HG02970 (cell line): ENCODE measurements around the gene NUAK1.

Experiments
- ATAC-seq: cut with Tn5 transposase; IDR thresholded peaks from one replicate; pipeline ENCODE4 v1.9.1; 2021; ENCODE audit warnings: mild to moderate bottlenecking, moderate library complexity, moderate number of reproducible peaks; ENCODE audit not compliant: unreplicated experiment, low FRiP score

The NUAK1 gene

DNA sequence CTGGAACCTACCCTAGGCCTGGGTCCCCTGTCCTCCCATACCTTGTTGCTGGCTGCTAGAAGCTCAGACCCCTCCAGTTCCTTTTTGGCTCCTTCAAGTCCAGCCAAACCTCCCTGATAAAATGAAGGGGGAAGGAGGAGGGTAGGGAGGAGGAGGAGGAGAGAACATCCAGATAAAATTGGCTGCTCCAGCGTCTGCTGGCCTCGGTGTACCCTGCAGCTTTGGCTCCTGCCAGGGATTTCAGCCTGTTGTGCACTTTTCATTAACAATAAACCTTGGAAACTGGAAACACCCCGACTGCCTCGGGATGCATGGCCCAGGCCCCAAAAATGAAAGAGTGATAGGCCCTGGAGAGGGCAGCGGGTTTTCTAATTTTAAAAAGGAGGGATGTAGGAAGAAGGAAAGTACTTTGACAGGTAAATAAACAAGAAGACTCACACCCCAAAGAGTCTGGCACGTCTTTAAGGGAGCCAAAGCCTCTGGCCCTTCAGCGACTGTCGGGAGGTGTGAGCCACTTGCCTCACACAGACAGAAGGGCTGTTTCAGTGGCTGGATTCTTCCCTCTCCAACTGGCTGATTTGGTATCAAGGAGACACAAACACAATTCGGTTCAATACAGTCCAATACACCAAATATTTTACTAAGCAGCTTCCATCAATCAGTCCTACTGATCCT is 49.8 kb downstream of the NUAK1 start:
- ATAC-seq, result no peak

DNA sequence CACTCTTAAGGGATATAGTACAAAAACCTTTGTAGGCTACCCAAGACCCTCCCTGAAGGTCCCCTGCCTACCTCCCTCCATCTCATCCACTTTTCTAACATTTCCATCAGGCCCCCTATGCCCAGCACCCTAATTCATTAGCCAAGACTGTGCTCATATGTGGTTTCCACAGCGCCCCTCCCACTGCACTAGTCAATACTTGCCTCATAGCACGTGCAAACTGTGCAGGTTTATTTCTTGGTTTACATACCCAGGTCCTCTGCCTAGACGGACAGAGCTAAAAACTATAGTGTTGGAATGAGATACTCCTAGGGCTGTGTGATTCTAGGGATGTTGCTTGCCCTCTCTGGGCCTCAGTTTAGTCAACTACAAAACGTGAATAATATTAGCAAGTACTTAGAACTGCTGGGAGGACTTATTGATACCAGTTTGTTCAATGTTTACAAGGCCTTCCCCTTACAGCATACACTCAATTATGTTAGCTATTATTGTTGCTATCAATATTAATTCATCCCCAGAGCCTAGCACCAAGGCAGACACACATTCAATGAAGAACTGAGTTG is 50.4 kb downstream of the NUAK1 start:
- no peak for ATAC-seq

DNA sequence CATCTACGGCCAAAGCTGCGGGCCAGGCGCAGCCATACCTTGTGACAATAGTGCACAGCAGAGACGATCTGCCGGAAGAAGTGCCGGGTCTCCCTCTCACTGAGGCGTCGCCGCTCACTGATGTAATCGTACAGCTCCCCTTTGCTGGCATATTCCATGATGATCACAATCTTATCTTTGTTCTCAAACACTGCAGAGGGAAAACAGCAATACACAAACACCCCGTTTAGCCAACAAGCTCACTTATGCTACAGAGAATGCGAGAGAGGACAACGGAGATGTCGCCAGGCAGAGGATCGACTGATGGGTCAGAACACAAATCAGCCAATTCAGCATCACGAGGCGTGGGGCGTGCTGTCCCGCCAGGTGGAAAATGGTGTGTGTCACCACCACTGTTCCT is 52.1 kb downstream of the NUAK1 start:
- ATAC-seq, result no peak

DNA sequence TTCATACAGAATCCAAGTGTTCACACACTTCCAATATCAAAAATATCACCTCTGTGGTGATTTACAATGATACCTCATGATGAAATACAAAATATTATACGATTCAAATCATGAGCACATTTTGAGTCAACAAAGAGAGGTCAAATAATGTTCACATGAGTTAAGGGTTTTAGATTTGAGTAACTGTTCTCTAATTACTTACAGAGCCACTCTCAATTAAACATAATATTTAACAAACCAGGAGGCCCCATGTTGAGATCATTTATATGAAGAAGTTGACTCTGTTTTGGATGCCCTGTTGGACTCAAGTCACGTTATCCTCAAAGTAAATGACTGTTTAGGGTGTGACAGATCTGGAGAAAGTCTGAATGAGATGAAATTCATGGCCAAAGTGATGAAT is 53.5 kb downstream of the NUAK1 start:
- no peak for ATAC-seq

DNA sequence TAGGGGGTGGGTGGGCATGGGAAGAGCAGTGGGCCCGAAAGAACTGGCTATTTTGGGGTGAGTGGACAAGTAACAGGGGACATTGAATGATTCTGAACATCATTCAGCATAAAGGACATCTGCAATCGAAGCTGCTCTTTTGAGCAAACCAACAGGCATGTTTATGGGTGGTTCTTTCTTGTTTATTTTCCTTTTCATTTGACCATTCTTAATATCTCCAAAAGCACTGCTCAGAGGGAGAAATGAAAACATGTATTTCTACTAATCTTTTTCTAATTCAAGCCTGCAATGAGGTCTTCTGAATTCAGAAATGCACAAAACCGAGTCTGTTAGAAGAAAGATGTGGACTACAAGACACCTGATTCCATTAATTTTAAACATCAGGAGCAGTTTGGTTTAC is 54.0 kb downstream of the NUAK1 start:
- ATAC-seq, result no peak

DNA sequence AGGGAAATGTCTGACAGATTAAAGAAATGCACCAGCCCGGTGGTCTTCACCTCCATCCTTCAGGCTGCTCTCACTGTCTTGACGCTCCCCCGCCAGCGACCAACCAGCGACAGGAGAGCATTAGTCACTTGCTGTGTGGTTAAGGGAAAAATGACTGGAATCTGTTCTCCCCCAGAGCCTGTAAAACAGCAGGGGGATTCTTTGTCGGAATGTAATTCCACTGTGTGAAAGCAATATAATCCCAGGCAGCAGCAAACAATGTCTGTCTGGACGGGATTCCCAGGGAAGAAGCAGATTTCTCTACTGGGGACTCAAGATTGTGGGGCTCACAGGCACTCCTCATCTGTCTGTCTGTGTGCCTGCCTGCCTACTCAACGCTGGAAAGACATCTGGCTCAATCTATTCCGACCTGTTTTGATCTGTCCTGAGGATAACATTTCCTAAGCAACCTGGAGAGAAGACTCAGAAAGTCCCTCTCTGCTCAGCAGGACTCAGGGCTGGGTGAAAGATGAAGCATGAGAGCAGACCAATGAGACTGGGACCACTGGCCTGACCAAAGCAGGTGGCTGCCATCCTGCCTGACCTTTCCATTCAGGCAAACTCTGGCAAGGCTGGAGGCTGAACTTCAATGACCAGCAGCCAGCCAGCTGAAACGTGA is 54.6 kb downstream of the NUAK1 start:
- no peak for ATAC-seq

DNA sequence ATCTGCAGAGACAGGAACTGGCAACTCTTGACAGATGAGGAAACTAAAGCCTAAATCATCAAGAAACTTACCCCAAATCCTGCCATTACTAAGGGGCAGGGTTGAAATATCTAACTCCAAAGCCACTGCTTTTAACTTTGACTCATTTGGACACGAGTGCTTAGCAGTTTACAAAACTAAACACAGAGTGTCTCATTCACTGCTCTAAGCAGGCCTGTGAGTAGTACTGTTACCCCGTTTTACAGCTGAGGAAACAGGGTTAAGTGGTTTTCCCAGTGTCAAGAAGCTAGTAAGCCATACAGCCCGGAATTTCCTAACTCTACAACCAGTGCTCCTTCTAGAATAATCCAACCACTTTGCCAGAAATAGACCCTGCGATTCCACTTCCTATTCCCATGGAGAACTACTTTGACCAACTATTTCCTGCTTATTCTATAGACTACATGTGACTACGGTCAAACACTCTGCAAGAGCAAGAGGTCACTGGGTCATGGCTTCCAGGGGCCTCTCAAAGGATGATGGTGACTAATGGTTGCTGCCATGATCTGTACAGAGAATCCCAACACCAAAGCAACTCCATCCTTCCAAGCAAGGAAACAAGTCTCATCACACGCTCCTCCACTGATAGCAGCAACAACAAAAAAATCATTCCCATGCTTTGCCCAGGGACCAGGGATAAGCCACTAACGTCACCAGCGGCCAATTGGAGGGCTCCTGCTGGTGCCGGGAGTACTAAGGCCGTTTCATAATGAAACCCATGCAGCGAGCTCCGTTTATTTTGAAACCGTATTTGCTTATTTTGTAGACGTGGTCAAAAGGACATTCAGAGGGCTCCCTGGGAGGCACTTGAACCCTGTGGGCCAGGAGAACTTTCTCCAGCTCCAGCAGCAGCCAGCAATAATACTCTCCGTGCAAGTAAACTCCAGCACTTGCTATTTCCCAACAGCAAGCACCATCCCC is 56.3 kb downstream of the NUAK1 start:
- ATAC-seq, result no peak

DNA sequence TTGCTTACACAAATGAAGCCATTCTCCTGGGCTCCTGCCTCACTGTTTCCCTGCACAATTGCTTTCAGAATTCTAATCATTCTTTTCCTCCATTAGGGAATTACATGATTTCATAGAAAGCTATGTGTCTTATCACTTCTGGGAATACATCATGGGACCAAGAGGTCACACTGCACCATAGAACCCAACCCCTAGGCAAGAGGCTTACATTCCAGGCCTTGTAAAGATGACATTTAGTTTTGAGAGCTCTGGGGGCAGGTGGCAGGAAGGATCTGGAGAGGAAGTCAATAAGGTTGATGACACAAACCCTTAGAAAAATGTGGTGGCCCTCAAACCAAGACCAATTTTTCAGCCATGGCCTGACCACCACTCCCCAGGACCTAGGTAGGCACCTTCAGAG is 57.1 kb downstream of the NUAK1 start:
- ATAC-seq, result no peak

DNA sequence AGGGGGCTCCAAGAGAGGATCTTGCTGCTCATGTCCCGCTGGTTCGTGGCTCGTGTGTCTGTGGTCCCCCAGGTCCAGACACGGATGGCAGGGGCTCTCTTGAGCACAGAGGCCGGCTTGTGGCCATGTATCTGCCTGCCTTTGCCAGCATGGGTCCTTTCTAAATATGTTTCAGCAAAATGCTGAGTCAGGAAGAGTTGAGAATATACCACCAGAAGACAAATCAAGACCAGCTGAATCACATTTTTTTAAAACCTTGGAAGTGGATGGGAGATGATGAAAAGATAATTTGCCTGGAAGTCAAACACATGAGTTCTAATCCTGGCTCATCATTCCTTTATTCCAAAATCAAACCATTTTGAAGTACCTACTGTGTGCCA is 58.0 kb downstream of the NUAK1 start:
- no peak for ATAC-seq

DNA sequence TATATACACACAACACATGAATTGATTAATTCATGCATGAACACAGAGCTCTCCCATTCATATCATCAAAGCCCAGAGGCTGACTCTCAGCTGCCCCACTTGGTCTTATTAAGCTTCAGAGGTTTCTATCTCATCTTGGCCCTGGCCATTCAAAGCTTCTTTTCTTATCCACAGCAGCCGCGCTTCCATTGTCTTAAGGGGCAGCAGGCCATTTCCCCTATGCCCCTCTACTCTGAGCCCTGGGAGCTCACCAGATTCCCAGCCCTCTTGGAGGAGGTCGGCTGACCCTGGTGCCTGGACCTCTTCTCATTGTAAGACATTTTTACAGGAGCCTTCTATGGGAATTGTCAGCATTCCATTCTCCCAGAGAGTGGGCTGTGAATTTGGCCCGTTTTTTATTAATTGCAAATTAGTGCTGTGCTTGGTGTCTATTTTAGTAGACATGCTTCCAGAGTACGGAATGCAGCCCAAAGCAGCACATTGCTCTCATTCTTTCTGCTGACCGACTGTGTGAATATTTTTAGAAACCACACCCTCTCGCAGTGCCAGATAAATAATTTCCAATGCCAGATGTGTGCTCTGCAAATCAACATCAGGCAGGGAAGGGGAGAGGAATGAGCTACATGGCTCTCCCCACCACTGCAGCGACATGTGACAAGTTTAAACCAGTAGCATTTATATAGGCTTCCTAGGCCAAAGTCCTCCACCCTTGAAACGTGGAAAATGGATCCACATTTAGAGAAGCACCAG is 58.5 kb downstream of the NUAK1 start:
- no peak for ATAC-seq

DNA sequence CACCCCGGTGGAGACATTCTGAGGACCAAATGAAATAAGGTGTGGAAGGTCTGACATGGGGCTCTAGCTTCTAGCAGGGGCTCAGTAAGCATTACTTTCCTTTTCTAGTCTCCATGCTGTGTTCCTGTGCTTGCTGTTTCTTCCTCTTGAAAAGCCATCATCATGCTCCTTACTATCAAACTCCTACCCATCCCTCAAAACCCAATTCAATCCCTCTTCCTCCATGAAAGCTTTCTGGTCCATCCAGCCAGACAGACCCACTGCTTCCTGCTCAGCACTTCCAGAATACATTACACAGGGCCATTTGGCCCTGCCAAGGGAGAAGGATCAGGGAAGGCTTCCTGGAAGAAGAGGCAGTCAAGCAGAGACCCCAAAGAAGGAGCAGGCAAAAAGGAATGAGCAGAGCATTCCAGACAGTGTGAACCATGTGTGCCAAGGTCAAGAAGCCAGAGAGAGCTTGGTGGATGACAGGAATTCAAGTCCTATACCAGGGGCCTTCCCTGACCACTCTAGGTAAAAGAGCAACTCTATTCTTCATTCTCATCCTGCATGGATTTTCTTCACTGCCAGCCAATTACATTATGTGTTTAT is 59.5 kb downstream of the NUAK1 start:
- ATAC-seq, result no peak

DNA sequence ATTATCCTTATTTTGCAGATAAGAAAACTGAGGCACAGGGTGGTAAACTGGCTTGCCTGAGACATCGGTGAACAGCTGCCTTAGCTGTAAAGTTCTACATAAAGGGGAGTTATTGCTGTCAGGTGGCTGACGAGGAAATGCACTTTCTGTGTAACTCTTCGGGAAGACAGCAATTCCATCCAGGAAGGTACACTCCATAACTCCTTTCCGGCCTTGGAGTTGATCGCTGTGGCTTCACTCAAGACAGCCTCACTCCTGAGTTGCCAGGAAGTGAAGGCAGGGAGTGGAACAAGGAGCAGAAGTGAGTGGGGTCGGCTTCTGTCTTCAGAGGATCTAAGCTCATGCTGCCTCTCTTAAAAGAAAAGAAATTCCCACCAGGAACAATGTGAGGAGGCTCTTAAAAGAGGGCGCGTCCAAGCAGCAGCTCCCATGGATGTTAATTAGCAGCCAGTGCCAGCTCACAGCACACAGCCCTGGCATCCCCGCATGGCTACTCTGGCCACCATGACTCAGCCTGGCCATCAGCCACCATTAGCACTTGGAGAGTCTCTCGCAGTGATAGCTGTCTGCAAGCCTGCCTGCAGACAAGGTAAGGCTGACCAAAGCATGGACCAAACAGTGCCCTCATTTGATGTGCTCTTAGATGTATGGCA is 60.3 kb downstream of the NUAK1 start:
- ATAC-seq, result no peak

DNA sequence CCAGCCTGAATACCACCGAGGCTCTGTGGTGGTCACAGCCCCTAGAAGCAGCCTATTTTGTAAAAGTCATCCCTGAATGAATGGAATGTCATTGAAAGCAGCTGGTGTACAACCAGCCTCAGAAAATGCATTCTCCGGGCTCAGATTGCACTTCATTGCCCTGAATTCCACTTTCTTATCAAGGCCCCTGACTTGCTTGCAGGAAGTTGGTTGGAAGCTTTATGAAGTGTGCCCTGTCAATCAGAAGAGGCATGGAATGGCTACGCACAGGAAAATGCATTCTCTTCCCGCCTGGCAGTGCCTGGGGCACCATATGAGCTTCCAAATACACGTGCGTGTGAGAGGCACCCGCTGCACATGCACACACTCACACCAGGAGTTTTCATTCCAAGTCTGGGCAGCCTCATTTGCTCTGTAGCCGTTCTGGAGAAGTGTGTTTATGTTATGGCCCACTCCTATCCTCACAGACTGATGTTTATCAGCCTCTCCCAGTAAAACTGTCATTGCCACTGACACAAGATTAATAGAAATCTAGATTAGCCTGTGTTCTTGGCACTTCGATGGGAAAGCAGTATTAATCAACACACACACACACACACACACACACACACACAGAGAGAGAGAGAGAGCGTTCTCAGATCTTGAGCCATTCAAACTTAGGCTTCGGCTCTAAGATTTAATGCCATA is 63.9 kb downstream of the NUAK1 start:
- no peak for ATAC-seq

DNA sequence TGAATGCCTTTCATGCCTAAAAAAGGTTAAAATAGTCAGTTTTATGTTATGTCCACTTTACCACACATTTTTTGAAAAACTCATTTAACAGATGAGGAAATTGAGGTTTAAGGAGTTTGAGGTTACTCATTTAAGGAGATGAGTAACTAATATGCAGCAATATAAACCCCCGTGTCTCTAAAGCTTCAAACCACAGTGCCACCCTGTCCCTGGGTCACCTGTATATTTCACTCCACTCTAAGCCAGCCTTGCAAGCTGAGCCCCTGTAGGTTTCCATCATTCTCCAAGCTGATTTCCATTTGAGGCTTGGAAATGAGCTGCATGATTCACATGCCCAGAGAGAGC is 64.4 kb downstream of the NUAK1 start:
- no peak for ATAC-seq

DNA sequence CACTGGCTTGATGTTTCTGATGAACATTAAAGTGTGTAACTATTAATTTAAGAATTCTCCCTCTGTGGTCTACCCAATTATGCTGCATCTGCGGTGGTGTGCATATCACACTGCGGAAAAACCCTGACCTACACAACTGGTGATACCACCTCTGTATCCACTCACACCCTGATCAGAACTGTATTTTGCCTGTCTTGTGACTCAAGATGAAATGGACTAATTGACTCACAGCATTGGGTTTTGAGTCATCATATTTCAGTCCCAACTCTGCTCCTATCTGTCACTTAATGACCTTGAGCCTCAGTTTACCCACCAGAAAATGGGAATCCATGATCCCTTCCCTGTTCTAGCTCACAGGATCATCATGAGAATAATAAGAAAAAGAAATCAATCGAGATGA is 65.6 kb downstream of the NUAK1 start:
- ATAC-seq, result no peak

DNA sequence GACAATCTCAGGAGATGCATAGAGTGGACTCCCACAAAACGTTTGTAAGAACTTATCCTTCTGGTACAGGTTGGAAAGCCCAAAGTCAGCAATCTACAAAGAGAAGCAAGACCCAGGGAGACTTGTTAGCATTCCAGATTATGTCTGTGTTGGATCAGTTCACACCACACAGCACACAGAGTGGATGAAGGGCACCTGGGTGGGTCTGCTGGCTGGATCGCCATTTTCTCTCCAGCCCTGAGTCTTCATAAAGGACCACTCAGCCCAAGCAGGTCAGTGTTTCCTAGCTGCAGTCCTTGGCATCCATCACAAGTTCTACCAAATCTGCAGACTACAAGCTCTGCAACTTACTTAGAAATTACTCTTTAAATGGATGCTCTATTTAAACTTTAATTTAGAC is 66.0 kb downstream of the NUAK1 start:
- ATAC-seq, result no peak

DNA sequence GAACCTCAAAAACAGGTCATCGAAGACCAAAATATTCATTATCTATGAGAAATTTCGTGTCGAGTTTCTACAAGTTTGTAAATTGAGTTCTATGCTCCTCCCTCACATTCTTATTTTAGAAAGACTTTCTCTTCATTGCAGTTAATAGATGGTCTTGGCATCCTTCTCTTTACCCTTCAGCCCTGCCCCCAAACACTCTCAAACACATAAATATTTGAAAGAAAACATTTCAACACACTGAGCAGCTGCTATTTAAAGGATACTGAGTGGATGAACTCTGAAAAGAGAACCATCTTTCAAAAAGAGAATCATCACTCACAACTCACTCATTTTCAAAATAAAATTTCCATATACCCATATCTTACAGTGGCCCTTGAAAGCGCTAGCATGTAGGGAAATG is 67.1 kb downstream of the NUAK1 start:
- no peak for ATAC-seq

DNA sequence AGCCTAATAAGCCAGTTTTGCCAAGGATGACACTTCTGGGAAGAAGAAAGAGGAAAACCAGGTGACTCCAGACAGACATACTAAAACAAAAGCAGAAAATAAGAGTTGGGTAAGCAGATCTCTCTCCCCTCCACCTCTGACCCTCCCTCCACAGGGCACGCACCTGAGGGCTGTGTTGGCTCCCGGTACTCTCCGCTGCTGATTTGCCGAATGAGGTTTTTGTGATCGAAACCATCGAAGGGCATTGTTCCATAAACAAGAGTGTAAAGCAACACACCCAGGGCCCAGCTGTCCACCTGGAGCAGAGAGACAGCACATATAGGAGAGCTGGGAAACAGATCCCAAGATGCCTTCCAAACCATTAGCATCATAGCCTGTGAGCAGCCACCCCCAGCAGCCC is 68.1 kb downstream of the NUAK1 start:
- no peak for ATAC-seq

DNA sequence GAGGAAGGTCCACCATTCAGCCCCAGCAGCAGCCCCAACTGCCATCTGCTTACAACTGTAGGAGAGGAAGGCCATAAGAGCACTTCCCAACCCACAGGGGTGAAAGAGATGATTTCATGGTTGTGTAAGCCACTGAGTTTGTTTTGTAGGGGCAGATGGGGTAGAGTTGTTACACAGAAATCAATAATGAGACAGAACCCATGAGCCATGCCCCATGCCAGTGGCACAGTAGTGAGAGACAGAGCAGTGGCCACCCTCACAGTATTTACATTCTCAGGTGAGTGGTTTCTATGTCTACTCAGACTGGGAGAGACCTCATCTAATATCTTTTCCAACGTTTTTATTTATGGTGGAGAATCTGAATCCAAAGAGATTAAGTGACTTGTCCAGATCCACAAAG is 68.6 kb downstream of the NUAK1 start:
- ATAC-seq, result no peak
